Measurements from ENCODE around the gene AMFR. TPM values are rescaled to one million over a fixed set of nuclear protein-coding genes. Genes with fewer than 3 reads are reported as not detected.

The AMFR gene
- total RNA-seq, 1 experiment from 2014 or later: 66.3 TPM

DNA sequence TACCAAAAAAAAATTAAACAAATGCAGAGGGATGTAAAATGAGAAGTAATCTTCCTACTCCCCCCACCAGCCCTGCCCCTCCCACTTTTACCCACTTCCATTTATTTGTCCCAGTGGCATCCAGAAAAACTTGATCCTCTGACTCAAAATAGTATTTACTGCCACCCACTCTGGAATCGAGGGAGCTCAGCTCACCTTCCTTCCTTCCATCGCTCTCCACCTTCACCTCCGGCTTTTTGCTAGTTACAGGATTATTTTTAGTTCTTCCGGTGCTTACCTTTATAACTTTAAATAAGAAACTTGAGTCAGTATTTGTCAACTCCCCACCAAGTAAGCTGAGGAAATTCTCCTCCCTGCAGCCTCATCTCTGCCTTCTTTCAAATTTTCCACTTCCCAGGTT is 94.9 kb downstream of the AMFR start:
- Histone ChIP-seq H3K79me2 (ENCODE audit: insufficient read depth, low read length) (no peaks in the 10 kb centered on the region), H3K9me3 (ENCODE audit: control insufficient read depth in 1 of 2, insufficient read depth in 1 of 2, low read depth in 1 of 2, low read length in 2 of 2) (no peaks in the 10 kb centered on the region), H3K9ac (ENCODE audit: low read length) (no peak overlapping the region), H3K27me3 (ENCODE audit: insufficient read depth, low read length) (no peaks in the 10 kb centered on the region), H4K20me1 (ENCODE audit: insufficient read depth) (no peaks in the 10 kb centered on the region), H3K4me1 (ENCODE audit: control insufficient read depth in 1 of 2, insufficient read depth in 2 of 2, low read length in 2 of 2) (peaks cover 3 to 12% of the 10 kb centered on the region in 2 experiments; a peak in 3 of 4 replicates), H3K36me3 (ENCODE audit: control insufficient read depth in 1 of 2, insufficient read depth in 2 of 2, low read length in 2 of 2) (no peaks in the 10 kb centered on the region), H3K9me2 (ENCODE audit: insufficient read depth) (no peaks in the 10 kb centered on the region), H2AFZ (ENCODE audit: low read depth, low read length, poor library complexity, severe bottlenecking) (no peak overlapping the region), H3K4me3 (replicated peaks in 1 of 2; ENCODE audit: low read depth in 1 of 2, low read length in 2 of 2) (no peak overlapping the region), H3K27ac (ENCODE audit: low read depth, low read length) (no peak overlapping the region), H3K4me2 (ENCODE audit: low read length) (no peak overlapping the region)
- no peak for TF ChIP-seq POLR2AphosphoS5 (IDR thresholded peaks at IDR 0.05; ENCODE audit: low read depth, low read length)
- no peak for TF ChIP-seq SIN3A (IDR thresholded peaks at IDR 0.05; ENCODE audit: low read depth)
- TF ChIP-seq SP1 (IDR thresholded peaks at IDR 0.05; ENCODE audit: low read depth): no peak
- no peak for TF ChIP-seq FOSL1 (IDR thresholded peaks at IDR 0.05; ENCODE audit: low read depth)
- no peak for TF ChIP-seq JUND (IDR thresholded peaks at IDR 0.05)
- no peak for TF ChIP-seq CBX3 (IDR thresholded peaks at IDR 0.05; ENCODE audit: low read depth)
- TF ChIP-seq, protein P1, sequence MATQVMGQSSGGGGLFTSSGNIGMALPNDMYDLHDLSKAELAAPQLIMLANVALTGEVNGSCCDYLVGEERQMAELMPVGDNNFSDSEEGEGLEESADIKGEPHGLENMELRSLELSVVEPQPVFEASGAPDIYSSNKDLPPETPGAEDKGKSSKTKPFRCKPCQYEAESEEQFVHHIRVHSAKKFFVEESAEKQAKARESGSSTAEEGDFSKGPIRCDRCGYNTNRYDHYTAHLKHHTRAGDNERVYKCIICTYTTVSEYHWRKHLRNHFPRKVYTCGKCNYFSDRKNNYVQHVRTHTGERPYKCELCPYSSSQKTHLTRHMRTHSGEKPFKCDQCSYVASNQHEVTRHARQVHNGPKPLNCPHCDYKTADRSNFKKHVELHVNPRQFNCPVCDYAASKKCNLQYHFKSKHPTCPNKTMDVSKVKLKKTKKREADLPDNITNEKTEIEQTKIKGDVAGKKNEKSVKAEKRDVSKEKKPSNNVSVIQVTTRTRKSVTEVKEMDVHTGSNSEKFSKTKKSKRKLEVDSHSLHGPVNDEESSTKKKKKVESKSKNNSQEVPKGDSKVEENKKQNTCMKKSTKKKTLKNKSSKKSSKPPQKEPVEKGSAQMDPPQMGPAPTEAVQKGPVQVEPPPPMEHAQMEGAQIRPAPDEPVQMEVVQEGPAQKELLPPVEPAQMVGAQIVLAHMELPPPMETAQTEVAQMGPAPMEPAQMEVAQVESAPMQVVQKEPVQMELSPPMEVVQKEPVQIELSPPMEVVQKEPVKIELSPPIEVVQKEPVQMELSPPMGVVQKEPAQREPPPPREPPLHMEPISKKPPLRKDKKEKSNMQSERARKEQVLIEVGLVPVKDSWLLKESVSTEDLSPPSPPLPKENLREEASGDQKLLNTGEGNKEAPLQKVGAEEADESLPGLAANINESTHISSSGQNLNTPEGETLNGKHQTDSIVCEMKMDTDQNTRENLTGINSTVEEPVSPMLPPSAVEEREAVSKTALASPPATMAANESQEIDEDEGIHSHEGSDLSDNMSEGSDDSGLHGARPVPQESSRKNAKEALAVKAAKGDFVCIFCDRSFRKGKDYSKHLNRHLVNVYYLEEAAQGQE (IDR thresholded peaks at IDR 0.05; ENCODE audit: low read depth): no peak
- TF ChIP-seq ELF1 (IDR thresholded peaks at IDR 0.05; ENCODE audit: borderline replicate concordance, low read depth): no peak
- TF ChIP-seq CEBPB (IDR thresholded peaks at IDR 0.05; ENCODE audit: low read depth): no peak
- no peak for TF ChIP-seq YY1 (IDR thresholded peaks at IDR 0.05; ENCODE audit: extremely low read depth, insufficient replicate concordance, low read depth, low read length)
- no TSS peak for BruUV-seq (replicated peaks)
- ChIA-PET POLR2A (no interaction called here), RAD21 (ENCODE audit: low non-redundant PET in 1 of 2, low total read pairs in 2 of 2, uncharacterized antibody in 2 of 2, unreplicated experiment in 2 of 2) (no interaction called here), CTCF (interaction anchor here (1.1 to 3.9 kb wide), 3 partner anchors 10 to 26 kb away, joined by 3 to 33 read pairs (median 4); no protein-coding TSS in a partner anchor)
- ATAC-seq (no peak), DNase-seq (ENCODE audit: low read depth, low spot score) (no peak)
- intact Hi-C loops (cut with micrococcal nuclease): loop anchor here (10.0 kb wide), 1 partner anchor 374 kb away; no protein-coding TSS in a partner anchor

All from HCT116 (cell line).